BE2C (cell line): Measurements from ENCODE around the gene SUCLG2.

Experiments
- DNase-seq: peaks from one replicate; pipeline ENCODE4 v3.0.0-alpha.2; 2020
- H3K27me3 ChIP-seq: fragments of 250-450 bp; sonication (Bioruptor Pico); 2 replicates; pipeline ENCODE4 v1.5.1; 2020; ENCODE audit warnings: mild to moderate bottlenecking
- H3K36me3 ChIP-seq: fragments of 250-450 bp; sonication (Bioruptor Pico); 2 replicates; pipeline ENCODE4 v1.5.1; 2020; ENCODE audit warnings: mild to moderate bottlenecking
- H3K4me1 ChIP-seq: fragments of 250-450 bp; sonication (Bioruptor Pico); 2 replicates; pipeline ENCODE4 v1.5.1; 2020
- H3K4me3 ChIP-seq: 2 replicates; pipeline ENCODE4 v1.5.1; 2011; ENCODE audit warnings: low read depth, low read length
- H3K9me3 ChIP-seq: fragments of 250-450 bp; sonication (Bioruptor Pico); 2 replicates; pipeline ENCODE4 v1.5.1; 2020
- CTCF ChIP-seq: IDR thresholded peaks from 2 replicates; pipeline ENCODE4 v1.5.1; 2012; ENCODE audit warnings: mild to moderate bottlenecking, low read depth, low read length

Gene SUCLG2

GRCh38 chr3:67648701-67649100 is 5.7 kb downstream of the SUCLG2 start:
- no peaks in the 10 kb centered on the region for H3K9me3 ChIP-seq
- H3K4me3 ChIP-seq = no peak overlapping the region
- no peaks in the 10 kb centered on the region for H3K27me3 ChIP-seq
- no peaks in the 10 kb centered on the region; the same call in 1 of the 2 replicates for H3K4me1 ChIP-seq
- no peak for DNase-seq
- no peak for TF ChIP-seq CTCF
- H3K36me3 ChIP-seq = no peaks in the 10 kb centered on the region

DNA sequence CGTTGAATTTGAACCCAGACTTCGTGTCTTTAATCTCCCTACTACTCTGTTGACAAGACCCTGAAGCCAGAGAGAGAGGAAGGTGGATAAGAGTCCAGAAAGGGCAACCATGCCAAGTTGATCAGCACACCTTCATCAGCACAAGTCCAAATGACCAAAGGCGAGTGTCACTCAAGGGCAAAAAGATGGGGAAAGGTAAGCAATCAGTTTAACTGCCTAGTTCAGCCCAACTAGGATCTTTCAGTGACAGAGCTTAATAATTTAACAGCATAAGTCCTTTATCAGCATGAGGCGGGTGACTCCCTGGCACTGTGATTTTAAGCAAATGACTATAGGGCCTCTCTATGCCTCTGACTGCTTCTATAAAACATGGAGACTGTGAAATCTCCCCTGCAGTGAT is 6.2 kb downstream of the SUCLG2 start:
- no peaks in the 10 kb centered on the region; the same call in 1 of the 2 replicates for H3K4me1 ChIP-seq
- no peaks in the 10 kb centered on the region for H3K36me3 ChIP-seq
- H3K9me3 ChIP-seq = no peaks in the 10 kb centered on the region
- TF ChIP-seq CTCF = no peak
- no peak for DNase-seq
- no peak overlapping the region for H3K4me3 ChIP-seq
- H3K27me3 ChIP-seq = no peaks in the 10 kb centered on the region

GRCh38 chr3:67647390-67647878 is 7.0 kb downstream of the SUCLG2 start:
- Histone ChIP-seq H3K4me1 (no peaks in the 10 kb centered on the region; the same call in 1 of the 2 replicates), H3K4me3 (no peak overlapping the region), H3K27me3 (no peaks in the 10 kb centered on the region), H3K36me3 (no peaks in the 10 kb centered on the region), H3K9me3 (no peaks in the 10 kb centered on the region)
- TF ChIP-seq CTCF = no peak
- no peak for DNase-seq

DNA sequence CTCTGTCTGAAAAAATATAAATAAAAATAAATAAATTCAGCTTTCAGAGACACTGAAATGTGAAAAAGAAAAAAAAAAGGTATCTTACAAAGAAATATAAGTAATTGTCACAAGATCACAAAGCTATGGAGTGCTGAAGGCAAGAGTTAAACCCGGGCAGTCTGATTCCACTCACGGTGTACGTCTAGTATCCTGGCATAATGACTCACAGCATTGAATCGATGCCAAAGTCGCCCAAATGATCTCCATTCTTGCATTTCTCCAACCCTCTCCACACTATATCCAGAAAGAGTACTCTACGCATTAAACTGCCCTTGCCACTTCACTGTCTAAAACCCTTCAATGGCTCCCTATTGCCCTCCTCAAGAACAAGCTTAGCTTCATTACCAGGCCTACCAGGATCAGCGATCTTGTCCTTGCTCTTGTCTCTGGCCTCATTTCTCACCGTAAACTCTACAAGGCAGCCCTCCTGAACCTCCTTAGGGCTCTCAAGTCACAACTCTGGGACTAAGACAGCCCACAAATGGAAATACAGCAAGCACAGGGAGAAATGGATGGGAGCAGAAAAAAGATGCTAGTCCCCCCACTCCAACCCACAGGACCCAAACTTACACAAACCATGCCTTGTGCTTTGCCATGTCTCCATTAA is 7.7 kb downstream of the SUCLG2 start:
- no peak for TF ChIP-seq CTCF
- Histone ChIP-seq H3K36me3 (no peaks in the 10 kb centered on the region), H3K27me3 (no peaks in the 10 kb centered on the region), H3K4me1 (no peaks in the 10 kb centered on the region; the same call in 1 of the 2 replicates), H3K4me3 (no peak overlapping the region), H3K9me3 (no peaks in the 10 kb centered on the region)
- no peak for DNase-seq

DNA sequence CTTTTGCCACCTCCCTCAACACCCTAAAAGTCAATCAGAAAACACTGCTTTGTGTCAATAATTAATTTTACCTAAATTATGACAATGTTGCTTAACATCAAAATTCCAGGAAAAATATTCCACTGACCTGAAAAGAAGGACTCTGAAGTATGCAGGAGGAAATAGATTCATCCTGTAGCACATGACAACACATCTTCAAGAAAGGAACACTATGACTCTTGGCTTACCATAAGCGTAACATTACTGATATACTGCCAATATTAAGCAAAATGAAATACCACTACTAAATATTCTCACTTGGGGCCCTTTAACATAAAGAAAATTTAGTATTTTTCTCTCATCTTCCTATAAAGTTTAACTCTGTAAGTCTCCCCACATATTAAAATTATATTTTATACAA is 9.6 kb downstream of the SUCLG2 start:
- no peak for DNase-seq
- H3K36me3 ChIP-seq = no peaks in the 10 kb centered on the region
- no peaks in the 10 kb centered on the region; the same call in 1 of the 2 replicates for H3K4me1 ChIP-seq
- H3K27me3 ChIP-seq = no peaks in the 10 kb centered on the region
- TF ChIP-seq CTCF = no peak
- H3K9me3 ChIP-seq = no peaks in the 10 kb centered on the region
- H3K4me3 ChIP-seq = no peak overlapping the region

DNA sequence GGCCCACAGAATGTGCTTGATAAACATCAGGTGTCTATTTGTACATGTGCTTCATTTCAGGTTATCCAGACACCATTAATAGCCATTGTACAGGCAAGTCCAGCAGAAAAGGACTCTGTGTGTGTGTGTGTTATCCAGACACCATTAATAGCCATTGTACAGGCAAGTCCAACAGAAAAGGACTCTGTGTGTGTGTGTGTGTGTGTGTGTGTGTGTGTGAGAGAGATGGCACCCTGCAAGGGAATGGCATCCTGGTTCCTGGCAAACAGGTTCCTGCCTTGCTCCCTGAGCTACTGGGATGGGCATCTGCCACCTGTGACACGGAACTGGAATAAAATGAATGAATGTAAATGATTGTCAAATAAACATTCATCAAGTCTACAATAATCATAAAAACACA is 11.7 kb downstream of the SUCLG2 start:
- no peak for TF ChIP-seq CTCF
- no peak overlapping the region for H3K4me3 ChIP-seq
- no peaks in the 10 kb centered on the region; the same call in 1 of the 2 replicates for H3K4me1 ChIP-seq
- H3K9me3 ChIP-seq = no peaks in the 10 kb centered on the region
- no peak for DNase-seq
- H3K27me3 ChIP-seq = no peaks in the 10 kb centered on the region
- H3K36me3 ChIP-seq = no peaks in the 10 kb centered on the region
